WERI-Rb-1 (cell line): Measurements from ENCODE around the gene GTF2H3.
"Not testable (repeated sequence)": the region's sequence is repeated elsewhere in the genome, so short reads cannot be mapped to it uniquely, and the experiment has no call there.

Source experiments
- DNase-seq: peaks from one replicate; pipeline ENCODE4 v3.0.0-alpha.2; 2020
- H3K27ac ChIP-seq: fragments of 250-450 bp; sonication (Bioruptor Pico); 2 replicates; pipeline ENCODE4 v1.5.1; 2020; ENCODE audit warnings: mild to moderate bottlenecking, moderate library complexity
- H3K27me3 ChIP-seq: fragments of 250-450 bp; sonication (Bioruptor Pico); 2 replicates; pipeline ENCODE4 v1.5.1; 2021; ENCODE audit warnings: mild to moderate bottlenecking, low read depth, moderate library complexity; ENCODE audit not compliant: insufficient read depth, severe bottlenecking
- H3K36me3 ChIP-seq: fragments of 250-450 bp; sonication (Bioruptor Pico); 2 replicates; pipeline ENCODE4 v1.5.1; 2020; ENCODE audit warnings: mild to moderate bottlenecking, moderate library complexity
- H3K4me3 ChIP-seq: 2 replicates; pipeline ENCODE4 v1.5.1; 2011; ENCODE audit warnings: low read depth, mild to moderate bottlenecking, control low read depth, low read length
- H3K9me3 ChIP-seq: fragments of 250-450 bp; sonication (Bioruptor Pico); 2 replicates; pipeline ENCODE4 v1.5.1; 2021; ENCODE audit warnings: mild to moderate bottlenecking, moderate library complexity; ENCODE audit not compliant: severe bottlenecking
- TF ChIP-seq, protein P1 (sequence below): IDR thresholded peaks from 2 replicates; pipeline ENCODE4 v1.5.1; 2011; ENCODE audit warnings: low read depth, mild to moderate bottlenecking, control low read depth, inconsistent platforms, low read length

GTF2H3 gene

GRCh38 chr12:123599310-123599709 lies 34.3 kb upstream of the GTF2H3 start:
- TF ChIP-seq, protein P1, sequence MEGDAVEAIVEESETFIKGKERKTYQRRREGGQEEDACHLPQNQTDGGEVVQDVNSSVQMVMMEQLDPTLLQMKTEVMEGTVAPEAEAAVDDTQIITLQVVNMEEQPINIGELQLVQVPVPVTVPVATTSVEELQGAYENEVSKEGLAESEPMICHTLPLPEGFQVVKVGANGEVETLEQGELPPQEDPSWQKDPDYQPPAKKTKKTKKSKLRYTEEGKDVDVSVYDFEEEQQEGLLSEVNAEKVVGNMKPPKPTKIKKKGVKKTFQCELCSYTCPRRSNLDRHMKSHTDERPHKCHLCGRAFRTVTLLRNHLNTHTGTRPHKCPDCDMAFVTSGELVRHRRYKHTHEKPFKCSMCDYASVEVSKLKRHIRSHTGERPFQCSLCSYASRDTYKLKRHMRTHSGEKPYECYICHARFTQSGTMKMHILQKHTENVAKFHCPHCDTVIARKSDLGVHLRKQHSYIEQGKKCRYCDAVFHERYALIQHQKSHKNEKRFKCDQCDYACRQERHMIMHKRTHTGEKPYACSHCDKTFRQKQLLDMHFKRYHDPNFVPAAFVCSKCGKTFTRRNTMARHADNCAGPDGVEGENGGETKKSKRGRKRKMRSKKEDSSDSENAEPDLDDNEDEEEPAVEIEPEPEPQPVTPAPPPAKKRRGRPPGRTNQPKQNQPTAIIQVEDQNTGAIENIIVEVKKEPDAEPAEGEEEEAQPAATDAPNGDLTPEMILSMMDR, result no peak
- no peaks in the 10 kb centered on the region for H3K27me3 ChIP-seq
- peaks cover 56% of the 10 kb centered on the region for H3K36me3 ChIP-seq
- H3K4me3 ChIP-seq, result no peak overlapping the region
- no peak for DNase-seq
- no peaks in the 10 kb centered on the region for H3K9me3 ChIP-seq
- H3K27ac ChIP-seq, result no peak overlapping the region

GRCh38 chr12:123599721-123600120 lies 33.9 kb upstream of the GTF2H3 start:
- peaks cover 56% of the 10 kb centered on the region for H3K36me3 ChIP-seq
- DNase-seq, result no peak
- H3K27ac ChIP-seq, result no peak overlapping the region
- TF ChIP-seq, protein P1, result no peak
- H3K9me3 ChIP-seq, result no peaks in the 10 kb centered on the region
- no peak overlapping the region for H3K4me3 ChIP-seq
- H3K27me3 ChIP-seq, result no peaks in the 10 kb centered on the region

DNA sequence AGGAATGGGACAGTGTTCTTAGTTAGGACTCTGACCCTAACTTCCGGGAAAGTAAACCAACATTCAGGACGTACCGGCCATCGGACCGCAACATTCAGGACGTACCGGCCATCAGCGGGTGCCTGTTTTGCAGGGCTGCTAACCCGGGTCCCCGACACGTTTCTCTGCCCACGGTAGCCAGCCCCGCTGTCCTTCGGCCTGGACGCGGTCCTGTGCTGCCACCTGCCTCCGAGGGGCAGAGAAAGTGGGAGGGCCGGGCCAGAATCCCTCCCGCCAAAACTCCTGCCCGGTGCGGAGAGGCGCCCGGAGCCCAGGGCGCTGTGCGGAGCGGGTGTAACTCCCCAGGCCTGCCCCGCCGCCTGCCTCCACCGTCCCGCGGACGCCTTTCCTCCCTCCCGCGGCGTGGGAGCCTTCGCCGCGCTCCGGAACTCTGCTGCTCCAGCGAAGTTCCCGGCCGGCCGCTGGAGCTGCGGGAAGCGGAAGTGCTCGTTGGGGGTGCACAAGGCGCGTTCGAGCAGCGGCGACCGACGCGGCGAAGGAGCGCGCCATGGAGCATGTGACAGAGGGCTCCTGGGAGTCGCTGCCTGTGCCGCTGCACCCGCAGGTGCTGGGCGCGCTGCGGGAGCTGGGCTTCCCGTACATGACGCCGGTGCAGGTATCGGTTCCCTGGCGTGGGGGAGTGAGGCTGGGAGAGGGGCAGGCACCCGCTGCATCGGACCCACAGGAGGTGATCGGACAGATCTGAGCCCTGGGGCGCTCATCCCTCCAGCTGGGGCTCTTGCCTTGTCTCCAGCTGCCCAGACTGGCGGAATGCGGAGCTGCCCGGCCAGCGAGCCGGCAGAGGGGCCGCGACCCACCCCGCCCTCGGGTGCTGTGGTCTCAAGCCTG lies 31.8 kb upstream of the GTF2H3 start, which contains the start of gene DDX55:
Gene DDX55, plus strand, starts transcription at position 498 of the 888 bp plus-strand sequence. Its CDS starts 50 bp downstream, at position 548.
- H3K4me3 ChIP-seq, result peak within 1 kb of the TSS; percentile 93
- peak within 1 kb of the TSS; percentile 98 for H3K27ac ChIP-seq
- TF ChIP-seq, protein P1, result peak; percentile 42
- H3K27me3 ChIP-seq, result no peaks in the 10 kb centered on the region
- H3K9me3 ChIP-seq, result no peaks in the 10 kb centered on the region
- peak; percentile 81 for DNase-seq
- peaks cover 58% of the 10 kb centered on the region for H3K36me3 ChIP-seq

GRCh38 chr12:123602651-123603195 lies 30.9 kb upstream of the GTF2H3 start:
- no peak for DNase-seq
- peaks cover 58% of the 10 kb centered on the region for H3K36me3 ChIP-seq
- H3K27ac ChIP-seq, result peak overlapping the region; percentile 98

DNA sequence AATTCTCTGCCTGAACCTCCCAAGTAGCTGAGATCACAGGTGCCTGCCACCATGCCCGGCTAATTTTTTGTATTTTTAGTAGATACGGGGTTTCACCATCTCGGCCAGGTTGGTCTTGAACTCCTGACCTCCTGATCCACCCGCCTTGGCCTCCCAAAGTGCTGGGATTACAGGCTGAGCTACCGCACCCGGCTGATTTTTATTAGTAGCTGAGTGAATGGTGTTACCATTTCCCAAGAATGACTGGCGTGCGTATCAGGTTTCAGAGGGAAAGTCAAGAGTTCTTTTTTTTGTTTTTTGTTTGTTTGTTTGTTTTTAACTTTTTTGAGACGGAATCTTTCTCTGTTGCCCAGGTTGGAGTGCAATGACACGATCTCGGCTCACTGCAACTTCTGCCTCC lies 30.1 kb upstream of the GTF2H3 start:
- not testable (repeated sequence) for H3K9me3 ChIP-seq, H3K4me3 ChIP-seq, DNase-seq, H3K27ac ChIP-seq, H3K27me3 ChIP-seq
- peaks cover 59% of the 10 kb centered on the region for H3K36me3 ChIP-seq

More at GRCh38 chr12:123602651-123603195, 30.9 kb upstream of the GTF2H3 start:
- TF ChIP-seq, protein P1, result no peak
- H3K4me3 ChIP-seq, result peak overlapping the region; percentile 93
- H3K27me3 ChIP-seq, result no peaks in the 10 kb centered on the region
- no peaks in the 10 kb centered on the region for H3K9me3 ChIP-seq

GRCh38 chr12:123607756-123608155 lies 25.9 kb upstream of the GTF2H3 start:
- H3K36me3 ChIP-seq, result peaks cover 87% of the 10 kb centered on the region

More at GRCh38 chr12:123607756-123608155, 25.9 kb upstream of the GTF2H3 start:
- Histone ChIP-seq H3K27ac (peak overlapping the region; percentile 57), H3K9me3 (no peaks in the 10 kb centered on the region), H3K27me3 (no peaks in the 10 kb centered on the region), H3K4me3 (no peak overlapping the region)
- DNase-seq, result no peak
- TF ChIP-seq, protein P1, result no peak
